IMR-90 (cell line): ENCODE data around the gene CMSS1. TPM values are rescaled to one million over a fixed set of nuclear protein-coding genes. Genes with fewer than 3 reads are reported as not detected.

Experiments used
- ATAC-seq: fragments of 200-7000 bp; cut with Tn5 transposase; 2 replicates; pipeline ENCODE4 v1.9.1; 2020; ENCODE audit warnings: low read depth, mild to moderate bottlenecking, moderate library complexity
- BruUV-seq: library from RNA; stranded (reverse); fragments of 400-500 nt; replicated peaks from 2 replicates; lab custom pipeline; 2021; lab: Mats Ljungman, UMichigan
- CTCF ChIA-PET: fragments of 300-600 bp; formaldehyde crosslinking; extraction: SDS; loops from one replicate; lab custom pipeline; 2021; ENCODE audit warnings: antibody characterized with exemption; lab: Yijun Ruan, JAX
- POLR2A ChIA-PET: fragments of 300-600 bp; sonication (Branson Sonifier 250); formaldehyde crosslinking; loops from one replicate; lab custom pipeline; 2022; ENCODE audit warnings: antibody characterized with exemption; ENCODE audit not compliant: unreplicated experiment; lab: Charles Lee
- DNase-seq: peaks from one replicate; pipeline ENCODE4 v3.0.0; 2013
- H2AFZ ChIP-seq: replicated peaks from 2 replicates; pipeline ENCODE3; 2013; ENCODE audit warnings: low read length, mild to moderate bottlenecking; ENCODE audit not compliant: poor library complexity
- H2AK5ac ChIP-seq: 2 replicates; pipeline ENCODE4 v1.6.1; 2013; ENCODE audit warnings: low read depth, low read length, inconsistent platforms
- H2AK9ac ChIP-seq: replicated peaks from 2 replicates; pipeline ENCODE3; 2013; ENCODE audit warnings: mild to moderate bottlenecking, low read depth, low read length, moderate library complexity; ENCODE audit not compliant: poor library complexity
- H2BK120ac ChIP-seq: 2 replicates; pipeline ENCODE4 v1.6.1; 2013; ENCODE audit warnings: low read depth, low read length, inconsistent platforms
- H2BK15ac ChIP-seq: 3 replicates; pipeline ENCODE4 v1.6.1; 2013; ENCODE audit warnings: low read depth, low read length, inconsistent platforms
- H2BK20ac ChIP-seq: 2 replicates; pipeline ENCODE4 v1.6.1; 2013; ENCODE audit warnings: low read depth, mild to moderate bottlenecking, inconsistent platforms, low read length, moderate library complexity
- H2BK5ac ChIP-seq: 2 replicates; pipeline ENCODE4 v1.6.1; 2013; ENCODE audit warnings: mild to moderate bottlenecking, low read depth, low read length, inconsistent platforms; ENCODE audit not compliant: poor library complexity, severe bottlenecking
- H3K14ac ChIP-seq: replicated peaks from 2 replicates; pipeline ENCODE4 v1.6.1; 2013; ENCODE audit warnings: low read depth, low read length, inconsistent platforms
- H3K18ac ChIP-seq: 2 replicates; pipeline ENCODE4 v1.6.1; 2013; ENCODE audit warnings: low read depth, low read length, control low read depth
- H3K23ac ChIP-seq: 2 replicates; pipeline ENCODE4 v1.6.1; 2013; ENCODE audit warnings: low read depth, low read length, inconsistent platforms
- H3K27ac ChIP-seq: 2 replicates; pipeline ENCODE4 v1.5.1; 2013; ENCODE audit warnings: mild to moderate bottlenecking, control low read depth, low read length; ENCODE audit not compliant: insufficient read depth
- H3K27me3 ChIP-seq: 2 replicates; pipeline ENCODE4 v1.6.1; 2013; ENCODE audit warnings: low read length; ENCODE audit not compliant: control insufficient read depth, insufficient read depth
- H3K36me3 ChIP-seq: 2 replicates; pipeline ENCODE4 v1.6.1; 2013; ENCODE audit warnings: low read length, mixed read lengths; ENCODE audit not compliant: control insufficient read depth, insufficient read depth
- H3K4ac ChIP-seq: 2 replicates; pipeline ENCODE4 v1.6.1; 2013; ENCODE audit warnings: low read depth, low read length, inconsistent platforms
- H3K4me1 ChIP-seq: 2 replicates; pipeline ENCODE4 v1.6.1; 2013; ENCODE audit warnings: low read length, mixed read lengths; ENCODE audit not compliant: control insufficient read depth, insufficient read depth
- H3K4me2 ChIP-seq: 2 replicates; pipeline ENCODE4 v1.6.1; 2013; ENCODE audit warnings: low read depth, mild to moderate bottlenecking, control low read depth, low read length, moderate library complexity
- H3K4me3 ChIP-seq: 2 replicates; pipeline ENCODE4 v1.5.1; 2013; ENCODE audit warnings: low read depth, mild to moderate bottlenecking, control low read depth, low read length, moderate library complexity; ENCODE audit not compliant: insufficient read depth
- H3K56ac ChIP-seq: 2 replicates; pipeline ENCODE4 v1.6.1; 2013; ENCODE audit warnings: low read length, inconsistent platforms; ENCODE audit not compliant: insufficient read depth; ENCODE audit errors: extremely low read depth
- H3K79me1 ChIP-seq, 2 experiments: 2 replicates each; pipeline ENCODE4 v1.6.1; 2013; ENCODE audit warnings: low read length in 2 of 2, inconsistent platforms in 1 of 2, low read depth in 1 of 2
- H3K9ac ChIP-seq: 2 replicates; pipeline ENCODE4 v1.6.1; 2013; ENCODE audit warnings: low read depth, low read length, control low read depth
- H3K9me1 ChIP-seq: 2 replicates; pipeline ENCODE4 v1.6.1; 2013; ENCODE audit warnings: low read length, inconsistent platforms; ENCODE audit not compliant: insufficient read depth
- H3K9me3 ChIP-seq: 2 replicates; pipeline ENCODE4 v1.6.1; 2013; ENCODE audit warnings: low read length; ENCODE audit not compliant: control insufficient read depth, insufficient read depth
- H4K20me1 ChIP-seq: 2 replicates; pipeline ENCODE4 v1.6.1; 2013; ENCODE audit warnings: low read length, inconsistent platforms; ENCODE audit not compliant: insufficient read depth
- H4K5ac ChIP-seq: 2 replicates; pipeline ENCODE4 v1.6.1; 2013; ENCODE audit warnings: mild to moderate bottlenecking, low read depth, low read length, control low read depth
- H4K8ac ChIP-seq, 2 experiments: 2 replicates each; pipeline ENCODE4 v1.6.1; 2013; ENCODE audit warnings: low read depth in 2 of 2, low read length in 2 of 2, control low read depth in 1 of 2, inconsistent platforms in 1 of 2
- H4K91ac ChIP-seq: 2 replicates; pipeline ENCODE4 v1.6.1; 2013; ENCODE audit warnings: low read depth, low read length, inconsistent platforms; ENCODE audit not compliant: insufficient read depth
- CHD1 ChIP-seq: IDR thresholded peaks from 2 replicates; pipeline ENCODE4 v1.6.1; 2012; ENCODE audit warnings: low read depth, low read length, improper control_type of control experiment
- RAD21 ChIP-seq: IDR thresholded peaks from 2 replicates; pipeline ENCODE4 v1.6.1; 2012; ENCODE audit warnings: low read length, improper control_type of control experiment
- WGBS, 2 experiments: methylation state at CpG; one replicate each; pipeline versions ENCODE4 v1.1.5 to v1.1.7; 2013; ENCODE audit warnings: missing lambda C conversion rate in 2 of 2; ENCODE audit not compliant: insufficient read length in 1 of 2; ENCODE audit errors: extremely low coverage in 2 of 2; 5-methylcytosine and 5-hydroxymethylcytosine counted together
- dilution Hi-C: fragments of 300-500 bp; cut with HindIII; formaldehyde crosslinking; loops from one replicate; pipeline ENCODE4 v1.14.3; 2018; ENCODE audit warnings: low sequenced_read_pairs; ENCODE audit not compliant: unreplicated experiment
- in situ Hi-C: fragments of 300-500 bp; cut with MboI; formaldehyde crosslinking; loops from 3 replicates; pipeline ENCODE4 v1.14.3; 2019; ENCODE audit warnings: low sequenced_read_pairs, inconsistent platforms, mixed read lengths
- intact Hi-C: fragments of 100-400 bp; cut with micrococcal nuclease; formaldehyde crosslinking; loops from 2 replicates; pipeline ENCODE4 v1.10.0; 2022
- polyA plus RNA-seq, 3 experiments: library from polyadenylated mRNA; depleted of rRNA; stranded (reverse); fragments of >200 nt; gene quantifications; 2 replicates each; pipeline ENCODE4 v1.2.3, GENCODE V29; 2012; ENCODE audit warnings: low replicate concordance in 1 of 3
- total RNA-seq: library from RNA; depleted of rRNA; stranded (reverse); fragments of >200 nt; gene quantifications from 2 replicates; pipeline ENCODE4 v1.2.3, GENCODE V29; 2012

Gene CMSS1
- total and polyA plus RNA-seq, 2 of the 4 experiments (the other 2 are of a cell fraction), result 12.5 to 13.6 TPM

GRCh38 chr3:99982650-99983049, 165.0 kb downstream of the CMSS1 start:
- no peak overlapping the region for H4K5ac ChIP-seq
- no peaks in the 10 kb centered on the region for H3K36me3 ChIP-seq
- H3K4me2 ChIP-seq, result no peak overlapping the region
- ChIA-PET POLR2A (no interaction called here), CTCF (interaction anchor here (0.6 kb wide), 1 partner anchor 139 kb away, joined by 11 read pairs; no protein-coding TSS in a partner anchor)
- H3K4me1 ChIP-seq, result 0 out of 2 replicates have a peak, but pooled peaks cover 2% of the 10 kb centered on the region
- H3K18ac ChIP-seq, result no peak overlapping the region
- no peak overlapping the region for H3K14ac ChIP-seq
- H3K9me1 ChIP-seq, result no peaks in the 10 kb centered on the region
- no peak overlapping the region for H3K23ac ChIP-seq
- H3K79me1 ChIP-seq, result no peaks in the 10 kb centered on the region
- dilution Hi-C loops, result no loop called here
- H3K4me3 ChIP-seq, result no peak overlapping the region
- no peak overlapping the region for H2AFZ ChIP-seq
- TF ChIP-seq RAD21, result no peak
- no peak for TF ChIP-seq CHD1
- no peak overlapping the region for H3K4ac ChIP-seq
- H2AK5ac ChIP-seq, result no peak overlapping the region
- no peak overlapping the region for H2AK9ac ChIP-seq
- WGBS, 2 experiments, result no CpG with 5 or more reads among the region's 2 CpGs
- H4K20me1 ChIP-seq, result no peaks in the 10 kb centered on the region
- no peak overlapping the region for H3K56ac ChIP-seq
- 0 out of 2 replicates have a peak, but pooled peaks cover 2% of the 10 kb centered on the region for H3K9me3 ChIP-seq
- no peak overlapping the region for H4K91ac ChIP-seq
- no peak overlapping the region for H3K27ac ChIP-seq
- H2BK20ac ChIP-seq, result no peak overlapping the region
- no peak overlapping the region for H2BK15ac ChIP-seq
- intact Hi-C loops, result no loop called here
- DNase-seq, result no peak
- no peak overlapping the region for H4K8ac ChIP-seq
- no peak overlapping the region for H2BK120ac ChIP-seq
- H3K27me3 ChIP-seq, result no peaks in the 10 kb centered on the region
- no peak overlapping the region for H2BK5ac ChIP-seq
- no peak overlapping the region for H3K9ac ChIP-seq
- ATAC-seq, result no peak
- in situ Hi-C loops, result no loop called here
- no TSS peak for BruUV-seq
